CD4-positive, alpha-beta T cell treated with Interleukin-4 for 1 hour (primary cell): ENCODE measurements around the gene ELAVL3.
A peak's percentile ranks its signal among the peaks of the same experiment; 100 is the strongest.
"Not testable (repeated sequence)": the region's sequence is repeated elsewhere in the genome, so short reads cannot be mapped to it uniquely, and the experiment has no call there.

Source experiments
- DNase-seq, 2 donors: peaks; one replicate each; pipeline ENCODE4 v3.0.0-alpha.2; 2020 to 2022

ELAVL3 gene

DNA sequence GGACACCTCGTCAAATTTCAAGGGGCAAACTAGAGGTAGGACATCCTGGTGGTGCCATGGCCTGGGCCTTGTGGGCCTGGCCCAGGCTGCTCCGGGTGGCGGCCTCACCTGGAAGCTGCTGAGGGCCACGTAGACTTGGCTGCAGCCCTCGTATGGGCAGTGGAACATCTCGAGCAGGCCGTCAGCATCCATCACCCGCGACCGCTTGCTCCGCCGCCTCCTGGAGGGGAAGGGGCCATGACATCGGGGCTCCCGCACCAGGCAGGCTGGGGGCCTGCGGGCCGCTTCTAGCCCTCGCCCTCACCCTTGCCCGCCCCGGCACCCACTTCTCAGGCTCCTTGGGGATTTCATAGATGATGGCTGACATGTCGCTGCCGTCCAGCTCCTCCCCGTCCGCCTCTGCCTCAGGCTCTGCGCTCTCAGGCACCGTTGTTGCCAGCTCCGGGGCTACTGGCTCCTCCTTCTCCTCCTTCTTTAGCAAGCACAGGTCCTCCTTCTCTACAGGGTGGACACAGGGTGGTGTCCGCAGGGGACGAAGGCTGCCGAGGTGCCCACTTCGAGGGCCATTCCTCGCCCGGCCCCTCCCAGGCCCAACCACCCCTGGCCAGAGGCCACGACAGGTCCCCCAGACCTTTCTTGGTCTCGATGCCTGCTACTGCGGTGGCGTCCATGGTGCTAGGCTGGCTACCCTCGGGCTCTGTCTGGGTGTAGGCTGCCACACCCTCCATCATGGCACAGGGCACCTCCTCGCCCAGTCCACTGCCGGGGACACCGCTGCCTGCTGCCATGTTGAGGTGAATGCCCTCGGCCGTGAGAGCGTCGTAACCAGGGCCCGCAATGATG, 6.0 kb upstream of the ELAVL3 start:
- DNase-seq = no peak

DNA sequence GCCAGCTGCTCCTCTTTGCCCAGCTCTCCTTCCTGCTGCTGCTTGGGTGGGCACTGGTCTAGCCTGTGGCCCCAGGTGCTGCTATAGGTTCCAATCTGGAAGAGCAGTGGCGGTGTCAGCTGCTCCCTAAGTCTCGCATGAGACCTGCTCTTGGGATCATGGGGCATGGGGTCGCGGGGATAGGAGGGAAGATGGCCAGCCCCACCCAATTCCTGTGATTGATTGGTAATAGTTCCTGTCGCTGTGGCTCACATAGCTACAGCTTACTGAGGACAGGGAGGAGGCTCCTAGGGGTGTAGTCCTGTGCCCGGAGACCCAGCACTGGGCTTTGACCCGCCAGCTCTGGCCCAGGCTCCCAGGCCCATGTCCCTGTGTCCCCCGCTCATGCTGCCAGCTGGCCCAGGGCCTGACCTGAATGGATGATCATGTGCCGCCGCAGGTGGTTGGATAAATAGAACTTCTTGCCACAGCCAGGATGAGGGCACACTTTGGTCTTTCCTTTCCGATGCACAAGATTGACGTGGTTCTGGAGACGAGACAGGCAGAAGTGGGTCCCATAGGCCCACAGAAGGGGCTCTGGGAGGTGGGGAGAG, 4.5 kb upstream of the ELAVL3 start:
- DNase-seq = no peak

GRCh38 chr19:11483366-11484111, 2.7 kb upstream of the ELAVL3 start:
- no peak for DNase-seq

GRCh38 chr19:11482384-11483050, 1.7 kb upstream of the ELAVL3 start:
- DNase-seq = peak; percentile 86 to 88

GRCh38 chr19:11481534-11482383, 913 bp upstream of the ELAVL3 start:
- peak; percentile 70 to 74 for DNase-seq

DNA sequence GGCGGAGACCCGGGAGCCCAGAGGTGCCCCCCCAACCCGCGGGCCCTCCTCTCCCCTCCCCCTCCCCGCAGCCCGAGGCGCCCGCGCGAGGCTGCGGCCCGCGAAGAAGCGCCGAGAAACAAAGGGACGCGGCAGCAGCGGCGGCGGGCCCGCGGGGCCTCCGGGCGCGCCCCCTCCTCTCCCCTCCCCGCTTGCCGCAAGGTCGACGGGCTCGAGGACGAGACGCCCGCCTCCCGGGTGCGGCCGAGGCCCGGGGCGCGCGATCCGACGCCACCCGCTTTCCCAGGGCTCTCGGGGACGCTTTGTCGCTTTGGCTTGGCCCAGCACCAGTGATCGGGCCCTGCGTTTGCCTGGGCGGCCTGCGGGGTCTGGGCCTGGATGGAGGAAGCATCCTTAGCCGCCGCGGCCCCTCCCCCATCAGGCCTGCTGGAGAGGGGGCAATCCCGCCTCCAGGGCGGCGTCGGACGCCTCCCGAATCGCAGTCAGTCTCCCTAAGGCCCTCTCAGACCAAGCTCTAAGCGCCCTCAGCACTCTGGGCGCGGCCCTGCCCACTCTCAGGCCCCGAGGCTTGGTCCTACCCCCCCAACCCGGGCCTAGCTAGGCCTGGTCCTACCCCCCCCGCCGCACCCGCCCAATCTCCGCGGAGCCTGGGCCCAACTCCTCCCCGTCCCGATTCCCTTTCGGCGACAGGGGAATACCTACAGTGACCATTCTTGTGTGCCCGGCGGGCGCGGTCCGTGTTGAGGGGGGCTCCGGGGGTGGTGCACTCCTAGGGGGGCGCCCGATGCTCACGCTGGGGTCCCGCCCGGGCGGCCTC, 740 bp downstream of the ELAVL3 start:
- DNase-seq = no peak

GRCh38 chr19:11479090-11479897, 1.6 kb downstream of the ELAVL3 start:
- peak in 1 of 2 donors; percentile 21 for DNase-seq

DNA sequence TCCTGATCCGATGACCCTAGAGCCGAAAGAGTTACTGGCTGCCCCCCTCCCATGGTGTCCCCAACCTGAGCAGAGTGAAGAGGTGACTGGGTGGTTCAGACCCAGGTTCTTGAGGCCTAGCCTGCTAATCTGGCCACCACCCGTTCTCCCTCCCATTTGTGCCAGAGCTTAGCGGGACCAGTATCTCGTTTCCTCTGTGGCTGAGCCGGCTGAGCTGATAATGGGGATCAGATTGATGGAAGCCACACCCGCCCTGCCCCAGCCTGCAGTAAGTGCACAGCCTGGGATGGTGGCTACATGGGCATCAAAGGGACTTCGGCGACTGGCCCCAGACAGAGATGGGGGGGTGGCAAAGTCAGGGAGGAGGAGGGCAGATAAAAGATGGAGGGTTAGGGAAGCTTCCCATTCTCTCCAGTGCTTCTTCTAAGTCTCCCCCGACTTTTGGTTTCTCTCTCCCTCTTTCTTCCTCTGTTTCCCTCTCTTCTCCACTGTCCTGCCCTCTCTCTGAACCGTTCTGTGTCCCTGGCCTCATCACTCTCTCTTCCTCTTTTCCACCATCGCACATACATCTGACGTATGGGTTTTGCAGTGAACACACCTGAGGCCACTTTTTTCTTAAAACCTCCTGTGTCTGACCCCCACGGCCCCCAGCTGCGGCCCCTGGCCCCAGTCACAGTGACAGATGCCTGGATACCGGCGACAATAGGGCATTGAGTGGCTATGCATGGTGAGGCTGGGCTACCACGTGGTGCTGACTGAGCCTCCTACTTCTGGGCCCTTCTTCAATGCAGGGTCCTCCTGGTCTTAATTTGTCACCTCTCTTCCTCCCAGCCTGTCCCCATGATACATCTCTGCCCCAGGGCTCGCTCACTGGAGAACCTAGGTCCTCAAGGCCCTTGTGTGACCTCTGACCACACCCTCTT, 2.4 kb downstream of the ELAVL3 start:
- no peak for DNase-seq

DNA sequence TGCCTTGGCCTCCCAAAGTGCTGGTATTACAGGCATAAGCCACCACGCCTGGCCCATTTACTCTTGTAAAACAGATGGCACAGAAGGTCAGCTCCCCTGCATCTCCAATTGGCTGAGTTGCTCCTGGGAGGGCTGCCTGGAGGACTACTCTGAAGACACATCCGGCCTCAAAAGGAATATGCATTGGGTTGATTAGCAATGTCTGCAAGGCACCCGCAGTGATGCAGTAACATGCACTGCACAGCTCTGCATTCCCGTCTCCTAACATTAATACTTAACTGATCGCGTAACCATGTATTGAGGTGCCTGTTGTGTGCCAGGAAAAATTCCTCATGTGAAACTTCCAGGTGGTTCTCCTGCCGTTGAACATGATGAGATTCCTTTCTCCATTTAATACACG, 5.0 kb downstream of the ELAVL3 start:
- no peak for DNase-seq

DNA sequence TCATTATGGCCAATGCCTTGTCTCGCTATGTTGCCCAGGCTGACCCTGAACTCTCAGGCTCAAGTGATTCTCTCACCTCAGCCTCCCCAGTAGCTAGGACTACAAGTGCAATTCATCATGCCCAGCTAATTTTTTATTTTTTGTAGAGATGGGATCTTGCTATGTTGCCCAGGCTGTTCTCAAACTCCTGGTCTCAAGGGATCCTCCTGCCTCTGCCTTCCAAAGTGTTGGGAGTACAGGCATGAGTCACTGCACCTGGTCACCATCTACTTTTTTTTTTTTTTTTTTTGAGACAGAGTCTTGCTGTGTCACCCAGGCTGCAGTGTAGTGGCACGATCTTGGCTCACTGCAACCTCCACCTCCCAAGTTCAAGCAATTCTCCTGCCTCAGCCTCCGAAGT, 5.5 kb downstream of the ELAVL3 start:
- DNase-seq = not testable (repeated sequence)

DNA sequence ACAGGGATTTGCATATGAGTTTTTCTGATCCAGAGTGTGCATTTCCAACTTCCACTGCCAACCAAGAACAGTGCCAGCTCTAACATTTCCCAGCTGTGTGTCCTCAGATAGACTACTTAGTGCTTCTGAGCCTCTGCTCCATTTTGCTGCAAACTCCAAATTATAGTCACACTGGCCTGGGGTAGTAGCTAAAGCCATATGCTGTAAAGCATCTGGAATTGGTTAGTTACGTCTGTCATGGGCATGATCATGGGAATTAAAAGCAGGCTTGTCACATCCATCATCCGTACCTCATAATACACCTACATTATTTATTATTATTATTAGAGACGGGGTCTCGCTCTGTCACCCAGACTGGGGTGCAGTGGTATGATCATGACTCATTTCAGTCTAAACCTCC, 7.1 kb downstream of the ELAVL3 start:
- DNase-seq = no peak

- DNase-seq = not testable (repeated sequence)
These were observed 12.5 kb downstream of the ELAVL3 start for GRCh38 chr19:11468266-11468845.

DNA sequence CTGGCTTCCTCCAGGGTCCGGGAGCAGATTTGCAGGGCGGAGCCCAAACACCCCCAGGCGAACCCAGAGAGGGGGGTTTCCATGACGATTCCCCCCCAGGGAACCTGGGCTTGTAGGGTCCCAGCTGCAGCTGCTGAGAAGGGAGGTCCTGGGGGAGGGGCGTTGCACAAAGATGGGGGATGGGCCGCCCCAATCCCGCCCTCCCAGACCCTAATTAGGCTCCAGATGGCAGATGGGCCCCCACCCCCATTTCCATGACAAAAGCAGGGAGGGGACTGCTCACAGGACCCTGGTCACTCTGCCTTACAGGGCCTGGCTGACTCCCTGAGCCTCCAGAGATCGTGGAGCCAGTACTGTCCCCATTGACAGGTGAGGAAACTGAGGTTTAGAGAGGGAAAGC, 15.2 kb downstream of the ELAVL3 start:
- DNase-seq = no peak

DNA sequence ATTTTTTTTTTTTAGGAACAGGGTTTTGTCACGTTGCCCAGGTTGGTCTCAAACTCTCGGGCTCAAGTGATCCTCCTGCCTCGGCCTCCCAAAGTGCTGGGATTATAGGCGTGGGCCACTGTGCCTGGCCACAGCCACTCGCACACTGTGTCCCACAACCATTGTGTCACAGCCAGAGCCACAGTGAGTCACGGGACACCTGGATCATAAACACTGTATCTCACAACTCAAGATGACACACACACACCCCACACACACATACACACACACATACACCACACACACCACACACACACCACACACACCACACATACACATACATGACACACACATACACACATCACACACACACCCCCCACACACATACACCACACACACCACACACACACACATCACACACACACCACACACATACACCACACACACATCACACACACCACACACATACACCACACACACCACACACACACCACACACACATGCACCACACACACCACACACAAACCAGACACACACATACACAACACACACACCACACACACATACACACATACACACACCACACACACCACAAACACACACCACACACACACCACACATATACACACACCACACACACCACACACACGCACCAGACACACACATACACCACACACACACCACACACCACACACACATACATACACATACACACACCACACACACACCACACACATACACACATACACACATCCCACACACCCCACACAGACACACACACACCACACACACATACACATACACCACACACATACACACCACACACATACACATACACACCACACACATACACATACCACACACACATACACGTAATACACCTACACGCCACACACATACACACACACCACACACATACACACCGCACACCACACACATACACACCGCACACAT, 16.2 kb downstream of the ELAVL3 start:
- no peak for DNase-seq

DNA sequence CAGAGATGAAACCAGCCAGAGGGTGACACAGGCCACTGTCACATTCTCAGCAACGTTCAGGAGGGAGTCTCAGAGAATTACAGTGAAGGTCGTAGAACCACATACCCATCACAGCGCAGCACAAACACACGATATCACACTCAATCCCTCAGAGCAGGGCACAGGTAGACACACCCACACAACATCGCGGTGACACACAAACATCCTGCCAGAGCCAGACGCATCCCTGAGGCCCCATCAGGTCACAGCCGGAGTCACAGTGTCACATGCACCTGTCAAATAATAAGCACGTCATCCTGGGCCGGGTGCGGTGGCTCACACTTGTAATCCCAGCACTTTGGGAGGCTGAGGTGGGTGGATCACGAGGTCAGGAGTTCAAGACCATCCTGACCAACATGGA, 17.5 kb downstream of the ELAVL3 start:
- DNase-seq = no peak

DNA sequence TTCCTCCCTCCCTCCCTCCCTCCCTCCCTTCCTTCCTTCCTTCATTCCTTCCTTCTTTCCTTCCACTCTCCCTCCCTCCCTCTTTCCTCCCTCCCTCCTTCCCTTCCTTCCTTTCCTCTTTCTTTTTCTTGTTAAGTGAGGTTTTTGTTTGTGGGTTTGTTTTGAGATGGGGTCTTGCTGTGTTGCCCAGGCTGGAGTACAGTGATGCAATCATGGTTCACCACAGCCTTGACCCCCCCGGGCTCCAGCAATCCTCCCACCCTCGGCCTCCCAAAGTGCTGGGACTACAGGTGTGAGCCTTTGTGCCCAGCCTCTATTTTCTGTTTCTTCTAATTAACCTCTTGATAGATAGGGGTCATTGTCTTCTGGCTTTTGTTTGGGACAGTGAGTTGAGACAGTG, 19.4 kb downstream of the ELAVL3 start:
- no peak for DNase-seq

GRCh38 chr19:11460207-11460606, 20.6 kb downstream of the ELAVL3 start:
- peak in 1 of 2 donors; percentile 13 for DNase-seq

- not testable (repeated sequence) for DNase-seq
These were observed 21.9 kb downstream of the ELAVL3 start for GRCh38 chr19:11458912-11459311.
